IPS DF 4.7 (cell line): ENCODE data around the gene UNC13D.
"Not testable (repeated sequence)": the region's sequence is repeated elsewhere in the genome, so short reads cannot be mapped to it uniquely, and the experiment has no call there.

Experiments
- DNase-seq: peaks from one replicate; pipeline ENCODE4 v3.0.0-alpha.2; 2013; ENCODE audit warnings: low spot score; ENCODE audit errors: extremely low read depth

UNC13D gene

DNA sequence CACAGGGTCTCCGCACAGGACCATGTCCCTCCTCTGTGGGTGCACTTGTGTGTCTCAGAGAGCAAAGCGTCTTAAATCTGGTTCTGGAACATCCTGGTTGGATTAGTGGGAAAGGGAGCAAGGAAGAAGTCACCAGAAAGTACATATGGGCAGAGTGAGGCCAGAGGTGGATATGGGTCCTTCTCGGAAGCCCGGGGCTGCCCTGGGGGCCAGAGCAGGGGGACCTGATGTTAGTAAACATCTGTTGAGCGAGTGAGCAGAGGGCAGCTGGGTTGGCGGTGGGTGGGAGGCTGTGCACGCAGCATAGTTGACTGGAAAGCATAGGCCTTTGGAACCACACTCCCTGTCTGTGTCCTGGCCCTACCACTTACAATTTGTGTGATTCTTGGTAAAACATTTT is 22.7 kb downstream of the UNC13D start:
- DNase-seq, result no peak

DNA sequence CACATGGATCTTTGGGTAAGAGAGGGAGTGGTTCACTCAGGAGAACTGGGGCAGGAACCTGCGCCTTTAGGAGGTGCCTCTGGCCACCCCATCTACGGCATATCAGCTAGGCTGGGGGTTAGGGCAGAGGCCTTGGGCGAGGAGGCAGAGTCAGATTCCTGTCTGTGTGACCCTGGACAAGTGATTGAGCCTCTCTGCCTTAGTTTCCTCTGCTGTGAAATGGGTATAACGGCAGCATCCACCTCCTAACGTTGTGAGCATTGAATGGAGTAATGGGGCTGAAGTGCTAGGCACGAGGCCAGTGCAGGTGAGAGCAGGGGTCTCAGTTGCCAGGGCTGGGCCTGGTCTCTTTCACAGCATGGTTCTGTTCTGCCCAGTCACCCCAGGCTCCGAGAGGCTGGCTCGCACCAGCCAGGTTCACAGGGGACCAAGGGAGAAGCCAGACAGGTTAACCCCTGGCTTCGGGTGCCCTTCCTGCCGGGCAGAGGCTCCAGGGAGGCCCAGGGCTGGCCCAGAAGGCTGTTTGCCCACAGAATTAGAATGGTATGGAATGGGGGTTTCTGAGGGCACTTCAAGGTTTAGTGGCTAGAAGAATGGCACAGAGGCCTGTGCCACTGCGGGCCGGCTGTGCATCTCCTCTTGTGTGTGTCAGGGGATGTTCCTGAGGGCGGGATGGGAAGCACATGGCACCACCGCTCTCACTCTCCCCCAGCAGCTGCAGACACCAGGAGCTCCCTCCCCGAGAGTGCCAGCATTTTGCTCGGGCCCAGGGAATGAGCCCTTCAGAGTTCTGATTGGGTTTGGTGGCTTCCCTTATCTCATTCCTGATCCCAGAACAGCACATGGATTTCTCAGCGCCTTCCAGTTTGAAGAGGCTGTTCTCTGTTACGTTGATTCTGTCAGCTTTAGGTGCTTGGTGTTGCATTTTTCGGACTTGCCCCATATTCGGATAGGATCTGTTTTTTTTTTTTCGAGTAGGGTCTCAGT is 23.8 kb downstream of the UNC13D start:
- no peak for DNase-seq

DNA sequence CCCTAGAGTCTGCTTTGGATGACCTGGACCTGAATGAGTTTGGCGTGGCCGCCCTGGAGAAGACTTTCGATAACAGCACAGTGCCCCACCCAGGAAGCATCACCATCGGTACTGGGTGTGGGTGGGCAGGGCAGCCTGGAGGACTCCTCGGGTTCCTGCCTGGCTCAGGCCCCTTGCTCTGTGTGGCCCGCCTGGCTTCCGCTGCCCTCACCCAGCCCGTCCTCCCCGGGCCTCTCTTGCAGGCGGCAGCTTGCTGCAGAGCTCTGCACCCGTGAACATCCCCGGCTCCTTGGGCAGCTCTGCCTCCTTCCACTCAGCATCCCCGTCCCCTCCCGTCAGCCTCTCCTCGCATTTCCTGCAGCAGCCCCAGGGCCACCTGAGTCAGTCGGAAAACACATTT is 24.5 kb downstream of the UNC13D start:
- no peak for DNase-seq

DNA sequence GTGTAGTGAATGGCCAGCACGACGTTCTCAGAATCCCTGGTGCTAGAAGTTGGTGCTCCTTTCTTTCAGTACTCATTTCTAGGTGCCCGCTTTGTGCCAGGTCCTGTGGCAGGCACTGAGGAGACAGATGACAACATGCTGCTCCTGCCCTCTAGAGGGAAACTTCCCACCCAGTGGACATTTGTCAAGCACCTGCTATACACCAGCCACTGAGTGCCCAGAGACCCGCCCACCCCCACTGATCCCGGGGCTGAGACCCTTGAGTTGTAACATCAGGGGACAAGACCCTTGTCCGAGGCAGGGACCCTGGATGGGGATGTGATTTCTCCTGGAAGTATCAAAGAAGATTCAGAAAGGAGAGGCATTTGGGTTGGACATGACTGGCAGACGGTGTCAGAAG is 25.1 kb downstream of the UNC13D start:
- DNase-seq, result no peak

DNA sequence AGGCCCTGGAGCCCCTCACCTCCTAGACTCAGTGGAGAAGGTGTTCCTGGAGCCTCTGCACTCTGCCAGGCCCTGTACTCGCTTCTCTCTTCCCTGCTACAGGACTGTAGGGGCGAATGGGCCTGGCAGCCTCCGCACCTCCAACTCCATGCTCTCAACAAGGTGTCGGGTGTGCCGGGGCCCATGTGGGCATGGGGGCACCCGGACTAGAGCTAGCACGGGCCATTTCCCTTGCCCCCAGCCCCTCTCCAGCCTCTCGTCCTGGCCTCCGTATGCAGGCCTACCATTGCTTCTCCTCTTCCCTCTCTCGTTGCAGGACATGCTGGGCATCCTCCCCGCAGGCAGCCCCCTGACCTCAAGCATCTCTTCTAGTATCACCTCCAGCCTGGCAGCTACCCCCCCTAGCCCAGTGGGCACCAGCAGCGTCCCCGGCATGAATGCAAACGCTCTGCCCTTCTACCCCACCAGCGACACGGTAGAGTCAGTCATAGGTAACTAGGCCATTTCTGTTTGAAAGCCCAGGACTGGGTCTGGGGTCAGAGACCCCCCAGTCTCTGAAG is 25.8 kb downstream of the UNC13D start:
- no peak for DNase-seq

DNA sequence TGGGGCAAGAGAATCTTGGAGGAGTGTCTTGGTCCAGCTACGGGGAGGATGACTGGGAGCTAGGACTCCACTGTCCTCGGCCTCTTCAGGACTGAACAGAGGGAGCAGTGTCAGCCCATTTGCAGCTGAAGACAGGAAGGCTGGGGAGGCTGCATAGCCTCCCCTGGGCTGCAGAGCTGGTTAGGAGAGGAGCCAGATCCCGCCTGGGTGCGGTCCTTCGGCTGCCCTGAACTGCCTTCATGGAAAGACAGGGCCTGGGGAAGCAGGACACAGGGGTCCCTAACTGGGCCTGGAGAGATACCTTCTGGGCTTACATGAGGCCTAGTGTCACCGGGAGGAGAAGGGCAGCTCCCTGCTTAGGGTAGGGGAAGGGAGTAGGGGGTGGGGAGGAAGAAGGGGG is 26.6 kb downstream of the UNC13D start:
- no peak for DNase-seq

DNA sequence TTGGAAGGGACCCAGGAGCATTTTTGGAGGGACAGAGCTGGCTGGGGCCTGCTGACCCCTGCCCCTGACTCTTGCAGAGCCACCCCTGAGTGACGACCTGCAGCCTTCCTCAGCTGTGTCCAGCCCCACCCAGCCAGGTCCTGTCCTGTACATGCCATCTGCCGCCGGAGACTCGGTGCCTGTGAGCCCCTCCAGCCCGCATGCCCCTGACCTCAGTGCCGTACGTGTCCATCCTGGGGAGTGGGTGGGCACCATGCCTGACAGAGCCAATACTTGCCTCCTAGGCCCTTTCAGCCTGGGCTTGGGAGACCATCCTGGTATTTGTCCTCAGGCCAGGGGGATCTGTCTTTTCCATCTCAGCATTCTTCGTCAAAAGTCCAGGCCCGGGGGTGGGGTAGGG is 27.5 kb downstream of the UNC13D start:
- DNase-seq, result no peak

DNA sequence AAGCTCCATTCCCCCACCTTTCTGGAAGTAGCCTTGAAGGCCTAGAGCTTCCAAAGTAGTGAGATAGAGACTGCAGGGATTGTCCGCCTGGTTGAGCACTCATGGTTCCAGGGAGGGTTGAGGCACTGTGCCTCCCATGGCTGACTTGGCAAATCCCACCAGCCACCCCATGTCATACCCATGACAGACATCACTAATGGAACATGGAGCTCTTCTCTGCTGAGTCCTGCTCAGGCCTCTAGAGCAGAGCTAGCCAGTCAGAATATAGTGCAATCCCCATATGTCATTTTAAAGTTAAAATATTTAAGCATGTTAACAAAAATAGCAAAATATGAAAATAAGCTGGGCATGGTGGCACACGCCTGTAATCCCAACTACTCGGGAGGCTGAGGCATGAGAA is 28.8 kb downstream of the UNC13D start:
- no peak for DNase-seq

DNA sequence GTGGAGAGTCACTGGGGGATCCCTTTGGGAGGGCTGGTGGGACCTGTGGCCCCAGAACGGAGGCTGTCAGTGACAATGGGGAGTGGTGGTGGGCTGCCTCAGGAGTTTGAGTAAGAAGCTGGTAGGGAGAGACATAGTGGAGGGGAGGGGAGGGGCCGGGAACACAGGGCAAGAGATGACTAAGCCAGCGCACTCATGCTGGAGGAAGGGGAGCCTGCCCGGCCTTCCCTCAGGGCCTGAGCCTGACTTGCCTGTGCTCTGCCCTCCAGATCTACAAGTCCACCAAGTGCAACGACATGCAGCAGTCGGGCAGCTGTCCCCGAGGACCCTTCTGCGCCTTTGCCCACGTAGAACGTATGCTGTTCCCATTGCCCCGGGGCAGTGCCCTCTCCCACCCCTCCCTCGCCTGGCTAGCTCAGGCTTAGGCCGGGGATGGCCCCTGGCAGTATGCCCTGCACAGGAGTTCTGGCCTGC is 29.3 kb downstream of the UNC13D start:
- no peak for DNase-seq

DNA sequence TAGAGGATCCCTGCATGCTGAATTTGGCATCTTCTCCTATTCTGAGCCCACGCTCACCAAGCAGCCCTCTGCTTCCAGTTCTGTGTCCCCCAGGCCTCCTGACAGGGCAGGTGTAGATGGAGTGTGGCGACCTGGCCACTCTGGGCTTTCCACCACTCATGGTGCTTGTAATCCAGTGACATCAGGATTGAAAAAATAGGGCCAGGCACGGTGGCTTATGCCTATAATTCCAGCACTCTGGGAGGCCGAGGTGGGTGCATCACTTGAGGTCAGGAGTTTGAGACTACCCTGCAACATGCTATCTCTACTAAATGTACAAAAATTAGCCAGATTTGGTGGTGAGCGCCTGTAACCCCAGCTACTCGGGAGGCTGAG is 30.2 kb downstream of the UNC13D start:
- DNase-seq, result no peak

DNA sequence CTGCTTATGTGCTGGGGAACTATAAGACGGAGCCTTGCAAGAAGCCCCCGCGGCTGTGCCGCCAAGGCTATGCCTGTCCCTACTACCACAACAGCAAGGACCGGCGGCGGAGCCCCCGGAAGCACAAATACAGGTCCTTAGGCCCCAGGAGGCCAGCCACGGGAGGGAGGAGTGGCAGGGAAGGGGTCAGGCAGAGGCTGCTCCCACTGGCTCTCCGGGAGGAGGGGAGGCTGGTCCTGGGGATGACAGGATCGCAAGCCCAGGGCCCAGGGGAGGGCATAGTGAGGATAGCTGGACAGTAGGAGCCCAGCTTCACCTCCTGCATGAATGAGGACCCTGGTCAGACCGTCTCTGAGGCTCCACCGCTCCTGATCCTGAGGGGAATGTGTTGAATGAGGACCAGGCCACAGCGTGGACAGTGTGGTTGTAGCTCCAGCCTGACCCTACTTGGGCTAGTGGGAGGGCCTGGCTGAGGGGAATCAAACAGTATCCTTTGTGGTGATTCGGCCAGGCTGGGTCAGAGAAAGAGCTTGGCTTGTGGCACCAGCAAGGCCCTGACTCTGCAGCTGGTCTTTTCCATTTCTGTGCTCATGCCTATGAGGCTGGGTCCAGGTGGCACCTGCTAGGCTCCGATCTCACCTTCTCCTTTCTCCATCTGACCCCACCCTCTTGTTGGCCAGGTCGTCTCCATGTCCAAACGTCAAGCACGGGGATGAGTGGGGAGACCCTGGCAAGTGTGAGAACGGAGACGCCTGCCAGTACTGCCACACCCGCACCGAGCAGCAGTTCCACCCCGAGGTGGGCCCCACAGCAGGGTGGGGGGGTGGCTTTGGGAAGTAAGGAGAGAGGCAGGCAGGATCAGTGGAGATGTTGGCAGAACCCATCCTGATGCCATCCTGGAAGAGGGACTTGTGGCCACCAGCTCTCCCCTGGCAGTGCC is 30.9 kb downstream of the UNC13D start:
- no peak for DNase-seq

DNA sequence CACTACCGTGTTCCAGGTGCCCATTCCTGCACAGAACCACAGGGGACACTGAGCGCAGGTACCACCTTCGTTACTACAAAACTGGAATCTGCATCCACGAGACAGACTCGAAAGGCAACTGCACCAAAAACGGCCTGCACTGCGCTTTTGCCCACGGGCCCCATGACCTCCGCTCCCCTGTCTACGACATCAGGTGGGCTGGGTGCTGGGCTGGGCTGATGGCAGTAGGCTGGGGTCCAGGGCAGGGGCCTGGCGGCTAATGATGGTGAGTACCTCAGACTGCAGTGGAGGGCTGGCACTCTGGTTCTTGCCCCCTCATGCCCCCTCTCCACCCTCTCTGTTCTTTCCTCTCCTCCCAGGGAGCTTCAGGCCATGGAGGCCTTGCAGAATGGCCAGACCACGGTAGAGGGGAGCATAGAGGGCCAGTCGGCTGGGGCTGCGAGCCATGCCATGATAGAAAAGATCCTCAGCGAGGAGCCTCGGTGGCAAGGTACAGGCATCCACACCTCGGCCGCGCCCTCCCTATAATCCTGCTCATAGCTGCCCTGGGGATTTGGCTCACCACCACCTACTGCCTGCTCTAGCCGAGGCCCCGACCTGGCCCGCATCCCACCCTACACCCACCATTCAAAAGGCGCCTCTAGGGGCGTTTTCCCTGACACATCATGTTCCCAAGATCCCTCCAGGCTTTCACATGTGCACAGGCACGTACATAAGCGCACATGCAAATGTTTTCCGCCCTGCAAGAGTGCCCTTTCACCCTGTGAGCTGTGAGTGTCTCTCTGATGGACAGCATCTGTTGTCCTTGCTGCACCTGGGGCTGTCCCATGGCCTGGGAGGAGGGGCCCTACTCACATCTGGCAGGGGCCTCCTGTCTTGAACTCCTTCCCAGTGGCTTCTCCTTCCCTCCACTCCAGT is 31.8 kb downstream of the UNC13D start:
- no peak for DNase-seq

DNA sequence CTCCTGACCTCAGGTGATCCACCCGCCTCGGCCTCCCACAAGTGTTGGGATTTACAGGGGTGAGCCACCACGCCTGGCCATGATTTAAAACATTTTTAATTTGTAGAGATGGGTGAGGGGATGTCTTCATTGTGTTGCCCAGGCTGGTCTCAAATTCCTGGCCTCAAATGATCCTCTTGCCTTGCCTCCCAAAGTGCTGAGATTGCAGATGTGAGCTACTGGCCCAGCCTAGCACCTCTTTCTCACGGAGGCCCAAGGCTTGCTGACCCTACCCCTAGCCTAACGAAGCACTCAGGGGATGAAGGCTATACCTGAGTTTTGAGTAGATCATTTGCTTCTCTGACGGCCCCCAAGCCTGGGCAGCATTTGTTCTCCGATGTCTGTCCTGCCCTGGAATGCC is 33.0 kb downstream of the UNC13D start:
- no peak for DNase-seq

DNA sequence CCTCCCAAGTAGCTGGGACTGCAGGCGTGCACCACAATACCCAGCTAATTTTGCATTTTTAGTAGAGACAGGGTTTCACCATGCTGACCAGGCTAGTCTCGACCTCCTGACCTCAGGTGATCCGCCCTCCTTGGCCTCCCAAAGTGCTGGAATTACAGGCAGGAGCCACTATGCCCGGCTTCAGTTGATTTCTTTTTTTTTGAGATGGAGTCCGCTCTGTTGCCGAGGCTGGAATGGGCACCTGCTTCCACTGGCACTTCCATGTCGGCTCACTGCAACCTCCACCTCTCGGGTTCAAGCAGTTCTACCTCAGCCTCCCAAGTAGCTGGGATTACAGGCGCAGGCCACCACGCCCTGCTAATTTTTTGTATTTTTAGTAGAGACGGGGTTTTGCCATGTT is 33.4 kb downstream of the UNC13D start:
- DNase-seq, result not testable (repeated sequence)

DNA sequence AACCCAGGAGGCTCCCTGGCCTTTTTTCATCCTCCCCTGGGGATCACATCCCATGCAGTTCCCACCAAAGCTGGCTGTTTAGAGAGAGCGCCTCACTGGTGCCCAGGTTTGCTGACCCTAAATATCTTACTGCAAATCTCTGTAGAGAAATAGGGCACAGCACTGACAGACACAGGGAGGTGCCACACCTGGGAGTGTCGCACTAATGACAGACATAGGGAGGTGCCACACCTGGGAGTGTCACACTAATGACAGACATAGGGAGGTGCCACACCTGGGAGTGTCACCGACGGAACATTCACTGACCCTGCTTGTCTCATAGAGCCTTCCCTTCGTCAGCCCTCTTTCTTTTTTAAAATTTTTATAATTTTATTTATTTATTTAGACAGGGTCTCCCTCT is 34.0 kb downstream of the UNC13D start:
- no peak for DNase-seq

DNA sequence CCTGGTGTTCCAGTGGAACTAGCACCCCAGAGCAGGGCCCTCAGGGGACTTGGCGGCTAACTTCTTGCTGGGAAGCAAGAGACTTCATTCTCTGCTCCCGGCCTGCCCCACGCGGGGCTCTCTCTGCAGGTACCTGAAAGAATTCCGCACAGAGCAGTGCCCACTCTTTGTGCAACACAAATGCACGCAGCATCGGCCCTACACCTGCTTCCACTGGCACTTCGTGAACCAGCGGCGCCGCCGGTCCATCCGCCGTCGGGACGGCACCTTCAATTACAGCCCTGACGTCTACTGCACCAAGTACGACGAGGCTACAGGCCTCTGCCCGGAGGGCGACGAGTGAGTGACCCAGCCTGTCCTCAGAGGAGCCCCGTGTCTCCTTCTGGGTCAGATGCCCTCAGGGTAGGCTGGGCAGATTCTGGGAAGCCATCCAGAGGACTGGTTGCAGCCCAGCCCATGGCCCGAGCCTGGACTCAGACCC is 34.5 kb downstream of the UNC13D start:
- DNase-seq, result no peak

DNA sequence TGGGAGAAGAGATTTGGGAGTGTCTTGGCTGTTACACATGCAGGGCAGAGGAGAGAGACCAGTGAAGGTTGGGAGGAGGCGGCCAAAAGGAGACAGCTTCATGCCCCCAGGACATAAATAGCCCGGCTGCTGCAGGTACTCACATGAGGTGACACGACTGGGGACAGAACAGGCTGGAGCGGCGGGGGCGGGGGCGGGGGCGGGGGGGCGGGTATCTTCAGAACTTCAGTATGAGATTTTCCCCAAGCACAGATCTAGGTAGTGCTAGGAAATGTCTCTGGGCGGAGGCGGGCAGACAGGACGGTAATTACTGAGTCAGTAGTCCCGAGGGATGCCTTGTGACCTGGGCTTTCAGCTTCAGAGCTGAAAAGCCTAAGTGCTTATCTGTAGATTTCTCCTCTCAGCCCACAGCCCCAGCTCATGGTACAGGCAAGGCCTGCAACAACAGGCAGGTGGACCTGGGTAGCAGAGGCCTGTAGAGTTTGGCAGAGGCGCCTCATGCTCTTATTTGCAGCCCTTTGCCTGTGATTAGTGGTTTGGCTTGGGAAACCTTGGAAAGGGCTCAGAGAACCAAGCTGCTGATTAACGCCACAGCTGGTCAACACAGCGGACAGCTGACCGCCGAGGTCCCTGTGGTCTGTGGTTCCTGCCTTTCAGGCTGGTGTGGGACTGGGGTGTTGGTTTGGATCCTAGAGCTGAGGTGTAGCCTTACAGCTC is 35.1 kb downstream of the UNC13D start:
- DNase-seq, result no peak

DNA sequence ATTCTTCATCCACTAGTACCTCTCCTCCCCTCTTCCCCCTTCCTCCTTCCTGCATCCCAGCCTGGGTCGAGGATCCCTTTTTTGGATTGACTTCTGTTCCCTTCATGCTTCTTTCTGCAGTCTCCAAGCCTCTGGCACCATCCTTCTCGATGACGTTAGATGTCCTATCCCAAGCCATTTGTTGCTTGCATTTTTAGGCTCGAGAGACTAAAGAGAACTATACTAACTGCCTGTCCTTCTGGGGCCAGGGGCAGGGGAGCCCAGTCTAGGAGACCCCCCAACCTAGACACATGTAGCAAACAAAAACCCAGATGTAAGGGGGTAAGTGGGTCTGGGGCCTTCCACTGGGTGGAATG is 35.7 kb downstream of the UNC13D start:
- DNase-seq, result no peak

DNA sequence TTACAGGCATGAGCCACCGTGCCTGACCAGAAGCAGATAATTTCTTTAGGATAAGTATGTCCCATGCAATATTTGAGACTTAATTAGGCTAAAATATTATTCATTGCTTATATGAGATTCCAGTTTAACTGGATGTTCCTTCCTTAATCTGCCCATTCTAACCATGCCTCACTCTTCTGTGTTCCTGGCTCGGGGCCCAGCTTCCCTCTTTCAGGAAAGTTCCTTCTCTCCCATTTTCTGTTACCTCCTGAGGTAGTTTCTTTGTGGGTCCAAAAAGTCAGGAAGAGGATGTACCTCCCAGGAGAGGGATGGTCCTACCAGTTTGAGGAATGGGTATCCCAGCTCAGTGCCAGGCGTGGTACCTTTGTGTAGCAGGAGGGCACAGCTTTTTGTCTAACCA is 36.3 kb downstream of the UNC13D start:
- no peak for DNase-seq
